HG03520 (cell line): ENCODE data around the gene PRICKLE2.

Source experiments
- ATAC-seq: cut with Tn5 transposase; IDR thresholded peaks from one replicate; pipeline ENCODE4 v1.9.1; 2021; ENCODE audit warnings: mild to moderate bottlenecking, moderate library complexity; ENCODE audit not compliant: unreplicated experiment

Gene PRICKLE2

DNA sequence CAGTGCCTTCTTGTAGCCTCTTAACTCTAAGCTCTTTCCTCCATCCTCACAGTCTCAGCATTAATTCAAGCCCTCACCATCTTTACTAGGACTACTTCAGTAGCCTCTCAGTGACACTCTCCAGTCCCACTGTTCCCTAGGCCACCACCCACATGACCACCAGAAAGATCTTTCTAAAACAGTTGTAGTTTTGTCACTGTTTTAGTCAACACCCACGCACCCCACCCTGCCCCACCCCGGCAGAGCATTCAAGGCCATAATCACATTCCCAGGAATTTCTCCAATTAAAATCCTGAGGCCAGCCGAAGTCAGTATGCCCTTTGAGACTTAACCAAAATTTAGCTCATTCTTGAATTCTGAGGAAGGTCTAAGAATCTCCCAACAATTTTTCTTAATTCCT is 170.8 kb downstream of the PRICKLE2 start:
- ATAC-seq = no peak

DNA sequence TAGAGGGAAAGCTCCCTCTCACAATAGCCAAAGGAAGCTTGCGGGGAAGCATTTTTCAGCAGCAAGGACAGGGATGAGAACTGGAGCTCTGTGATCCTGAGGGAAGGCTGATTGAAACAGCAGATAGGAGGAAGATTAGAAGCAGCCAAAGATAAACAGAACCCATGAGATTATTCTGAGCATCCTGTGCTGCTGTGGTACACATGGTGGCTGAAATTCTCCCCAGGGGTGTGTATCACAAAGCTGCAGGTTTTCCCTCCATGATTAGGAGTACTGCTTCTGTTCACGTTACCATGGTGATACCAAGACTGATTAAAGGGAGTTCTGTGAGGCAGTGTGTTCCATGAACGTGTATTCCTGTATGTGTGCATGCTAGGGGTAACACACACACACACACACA is 171.7 kb downstream of the PRICKLE2 start:
- no peak for ATAC-seq

- ATAC-seq = no peak
Observed at GRCh38 chr3:64053117-64053516, 172.1 kb downstream of the PRICKLE2 start.

DNA sequence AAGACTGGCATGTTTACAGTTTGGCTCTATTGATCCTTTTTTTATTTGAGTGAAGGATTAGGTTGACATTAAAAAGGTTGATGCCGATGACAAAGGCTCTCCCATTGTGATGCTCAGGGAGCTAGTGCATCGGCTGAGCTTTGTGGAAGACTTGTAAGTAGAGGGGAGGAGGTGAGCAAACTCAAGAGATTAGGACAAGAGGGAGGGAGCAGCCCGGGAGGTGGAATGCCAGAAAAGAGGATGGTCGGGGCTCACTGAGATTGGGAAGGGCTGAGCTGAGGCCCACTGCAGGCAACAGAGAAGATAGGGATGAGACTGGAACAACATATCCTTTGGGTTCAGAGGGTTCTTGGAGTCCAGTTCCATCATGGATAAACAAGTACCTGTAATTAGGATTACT is 175.4 kb downstream of the PRICKLE2 start:
- no peak for ATAC-seq

DNA sequence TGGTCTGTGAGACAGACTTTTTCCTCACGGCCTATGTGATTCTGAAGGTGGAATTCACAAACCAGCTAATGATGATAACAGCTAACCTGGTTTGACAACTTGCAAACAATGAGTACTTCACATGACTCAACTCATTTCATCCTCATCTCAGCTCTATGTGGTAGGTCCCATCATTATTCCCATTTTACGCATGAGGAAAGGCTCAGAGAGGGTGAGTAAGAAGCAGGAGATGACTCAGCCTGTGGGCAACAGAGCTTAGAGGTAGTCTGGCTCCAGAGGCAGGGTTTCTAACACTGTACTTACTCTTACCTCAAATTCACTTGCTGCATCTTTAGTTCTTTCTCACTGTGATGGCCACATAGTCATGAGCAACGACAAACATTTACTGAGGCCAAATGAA is 176.1 kb downstream of the PRICKLE2 start:
- ATAC-seq = no peak

GRCh38 chr3:64048631-64049061 is 176.6 kb downstream of the PRICKLE2 start:
- no peak for ATAC-seq

DNA sequence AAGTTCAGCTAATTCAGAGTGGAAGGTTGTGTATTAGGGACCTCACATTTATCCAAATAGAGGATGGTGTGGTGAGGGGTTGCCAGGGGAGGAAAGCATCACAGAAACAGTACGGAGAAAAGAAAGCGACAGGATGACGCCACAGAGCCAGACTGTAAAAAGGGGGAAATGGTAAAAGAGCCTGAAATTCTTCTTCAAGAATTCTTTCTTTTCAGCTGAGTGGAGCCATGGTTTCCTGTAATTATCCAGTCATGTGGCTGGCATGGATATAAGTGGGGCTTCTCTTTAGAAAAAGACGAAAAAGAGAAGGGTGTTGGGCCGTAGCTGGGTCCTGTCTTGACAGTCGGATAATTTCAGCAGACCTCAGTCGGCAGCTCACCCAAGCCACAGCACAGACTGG is 177.5 kb downstream of the PRICKLE2 start:
- ATAC-seq = no peak

DNA sequence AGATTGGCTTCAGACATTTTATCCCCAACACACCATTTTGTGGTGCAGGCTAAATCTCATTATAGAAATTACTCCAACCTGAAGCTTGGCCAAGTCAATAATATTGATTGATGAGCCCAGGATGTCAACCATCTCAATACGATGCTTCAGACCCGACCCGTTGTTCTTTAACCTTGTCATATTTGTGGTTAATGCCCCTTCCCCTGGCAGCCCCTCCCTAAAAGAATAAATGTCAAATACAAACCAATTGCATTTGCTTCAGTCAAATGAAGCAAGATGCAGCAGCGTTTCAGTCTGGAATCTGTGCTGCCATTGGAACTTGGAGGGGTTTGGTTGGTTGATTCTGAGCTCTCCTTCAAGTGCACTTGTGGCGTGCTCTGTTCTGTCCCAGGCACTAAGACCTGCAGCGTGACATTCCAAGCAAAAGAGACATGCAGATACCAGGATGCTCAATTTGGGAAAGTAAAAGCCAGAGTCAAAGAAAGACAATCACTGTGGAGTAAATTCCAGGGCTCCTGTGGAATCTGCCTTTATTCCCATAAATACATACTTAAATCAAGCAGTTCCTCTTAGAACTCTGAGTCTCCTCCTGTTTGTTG is 178.2 kb downstream of the PRICKLE2 start:
- ATAC-seq = no peak

DNA sequence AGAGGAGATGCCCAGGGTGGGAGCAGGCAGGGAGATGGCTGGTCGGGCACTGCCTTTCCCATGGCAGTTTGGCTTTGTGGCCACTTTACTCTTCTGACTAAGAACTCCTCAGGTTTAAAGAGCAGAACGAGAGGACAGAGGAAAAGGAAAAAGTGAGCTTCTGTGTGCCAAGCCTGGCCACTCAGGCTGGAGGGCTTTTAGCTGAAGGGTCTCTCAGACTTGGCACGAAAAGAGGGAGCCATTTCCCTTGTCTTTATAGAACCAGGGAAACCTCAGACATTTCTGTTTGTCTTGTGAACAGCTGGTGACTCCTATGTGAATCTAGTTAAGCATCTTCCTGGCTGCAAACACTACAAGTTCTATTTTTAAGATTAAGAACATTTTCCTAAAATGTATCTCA is 178.7 kb downstream of the PRICKLE2 start:
- no peak for ATAC-seq

DNA sequence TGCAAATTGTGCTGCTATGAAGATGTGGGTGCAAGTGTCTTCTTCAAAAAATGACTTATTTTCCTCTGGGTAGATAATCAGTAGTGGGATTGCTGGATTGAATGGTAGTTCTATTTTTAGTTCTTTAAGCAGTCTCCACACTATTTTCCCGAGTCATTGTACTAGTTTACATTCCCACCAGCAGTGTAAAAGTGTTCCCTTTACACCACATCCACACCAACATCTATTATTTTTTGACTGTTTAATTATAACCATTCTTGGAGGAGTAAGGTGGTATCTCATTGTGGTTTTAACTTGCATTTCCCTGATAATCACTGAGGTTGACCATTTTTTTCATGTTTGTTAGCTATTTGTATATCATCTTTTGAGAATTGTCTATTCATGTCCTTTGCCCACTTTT is 182.3 kb downstream of the PRICKLE2 start:
- ATAC-seq = no peak
